ENCODE data around the gene CEACAM18. TPM values are rescaled to one million over a fixed set of nuclear protein-coding genes. Genes with fewer than 3 reads are reported as not detected.

CEACAM18 gene
- total RNA-seq, 4 donors from 2014 or later, result 2.4 to 4.4 (median 2.5) TPM

GRCh38 chr19:51470966-51471365, 7.4 kb upstream of the CEACAM18 start:
- peak in 1 of 3 donors; percentile 11 for DNase-seq
- H3K4me1 ChIP-seq, result peaks cover 0 to 9% (median 0%) of the 10 kb centered on the region in 4 donors
- TF ChIP-seq, protein P1, sequence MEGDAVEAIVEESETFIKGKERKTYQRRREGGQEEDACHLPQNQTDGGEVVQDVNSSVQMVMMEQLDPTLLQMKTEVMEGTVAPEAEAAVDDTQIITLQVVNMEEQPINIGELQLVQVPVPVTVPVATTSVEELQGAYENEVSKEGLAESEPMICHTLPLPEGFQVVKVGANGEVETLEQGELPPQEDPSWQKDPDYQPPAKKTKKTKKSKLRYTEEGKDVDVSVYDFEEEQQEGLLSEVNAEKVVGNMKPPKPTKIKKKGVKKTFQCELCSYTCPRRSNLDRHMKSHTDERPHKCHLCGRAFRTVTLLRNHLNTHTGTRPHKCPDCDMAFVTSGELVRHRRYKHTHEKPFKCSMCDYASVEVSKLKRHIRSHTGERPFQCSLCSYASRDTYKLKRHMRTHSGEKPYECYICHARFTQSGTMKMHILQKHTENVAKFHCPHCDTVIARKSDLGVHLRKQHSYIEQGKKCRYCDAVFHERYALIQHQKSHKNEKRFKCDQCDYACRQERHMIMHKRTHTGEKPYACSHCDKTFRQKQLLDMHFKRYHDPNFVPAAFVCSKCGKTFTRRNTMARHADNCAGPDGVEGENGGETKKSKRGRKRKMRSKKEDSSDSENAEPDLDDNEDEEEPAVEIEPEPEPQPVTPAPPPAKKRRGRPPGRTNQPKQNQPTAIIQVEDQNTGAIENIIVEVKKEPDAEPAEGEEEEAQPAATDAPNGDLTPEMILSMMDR (IDR thresholded peaks at IDR 0.05), result no peak
- TF ChIP-seq POLR2A (IDR thresholded peaks at IDR 0.05), result no peak
- H3K4me3 ChIP-seq, result no peak overlapping the region
- no peaks in the 10 kb centered on the region for H3K36me3 ChIP-seq
- no peak overlapping the region for H3K27ac ChIP-seq
- no peaks in the 10 kb centered on the region for H3K27me3 ChIP-seq
- no peaks in the 10 kb centered on the region for H3K9me3 ChIP-seq

GRCh38 chr19:51471527-51471926, 6.8 kb upstream of the CEACAM18 start:
- Histone ChIP-seq H3K27ac (no peak overlapping the region), H3K4me3 (no peak overlapping the region), H3K36me3 (no peaks in the 10 kb centered on the region), H3K27me3 (no peaks in the 10 kb centered on the region), H3K9me3 (no peaks in the 10 kb centered on the region), H3K4me1 (peaks cover 0 to 9% (median 0%) of the 10 kb centered on the region in 4 donors)
- TF ChIP-seq POLR2A (IDR thresholded peaks at IDR 0.05), result no peak
- TF ChIP-seq, protein P1 (IDR thresholded peaks at IDR 0.05), result no peak
- no peak for DNase-seq

DNA sequence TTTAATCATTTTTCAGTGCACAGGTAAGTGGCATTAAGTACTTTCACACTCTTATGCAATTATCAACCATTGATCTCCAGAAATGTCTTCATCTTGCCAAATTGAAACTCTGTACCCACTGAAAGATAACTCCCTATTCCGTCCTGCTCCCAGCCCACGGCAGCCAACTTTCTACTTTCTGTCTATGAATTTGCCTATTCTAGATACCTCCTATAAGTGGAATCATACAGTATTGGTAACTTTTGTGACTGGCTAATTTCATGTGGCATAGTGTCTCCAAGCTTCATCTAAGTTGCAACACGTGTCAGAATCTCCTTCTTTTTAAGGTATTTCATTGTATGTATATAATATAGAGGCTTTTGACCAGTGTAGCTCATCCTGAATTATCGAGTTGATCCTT, 5.7 kb upstream of the CEACAM18 start:
- Histone ChIP-seq H3K27ac (peak overlapping the region in 2 of 4 donors; percentile 78 to 86), H3K4me1 (peaks cover 0 to 9% (median 0%) of the 10 kb centered on the region in 4 donors), H3K9me3 (no peaks in the 10 kb centered on the region), H3K36me3 (no peaks in the 10 kb centered on the region), H3K4me3 (no peak overlapping the region), H3K27me3 (no peaks in the 10 kb centered on the region)
- DNase-seq, result peak in 1 of 3 donors; percentile 18
- TF ChIP-seq POLR2A (IDR thresholded peaks at IDR 0.05), result no peak

GRCh38 chr19:51473009-51473707, 5.2 kb upstream of the CEACAM18 start:
- H3K36me3 ChIP-seq, result no peaks in the 10 kb centered on the region
- DNase-seq, result peak; percentile 75 to 95 (median 89)
- TF ChIP-seq, protein P1 (IDR thresholded peaks at IDR 0.05), result peak; percentile 75 to 91 (median 86)
- peak; percentile 30 to 67 for TF ChIP-seq POLR2A (IDR thresholded peaks at IDR 0.05)

GRCh38 chr19:51476164-51476563, 2.2 kb upstream of the CEACAM18 start:
- H3K36me3 ChIP-seq, result no peaks in the 10 kb centered on the region
- peak overlapping the region in 2 of 4 donors; percentile 78 to 87 for H3K27ac ChIP-seq
- no peak for DNase-seq
- TF ChIP-seq POLR2A (IDR thresholded peaks at IDR 0.05), result no peak
- TF ChIP-seq, protein P1 (IDR thresholded peaks at IDR 0.05), result no peak
- H3K27me3 ChIP-seq, result no peaks in the 10 kb centered on the region
- H3K9me3 ChIP-seq, result no peaks in the 10 kb centered on the region
- H3K4me1 ChIP-seq, result peaks cover 0 to 9% (median 0%) of the 10 kb centered on the region in 4 donors
- no peak overlapping the region for H3K4me3 ChIP-seq

More at GRCh38 chr19:51473009-51473707, 5.2 kb upstream of the CEACAM18 start:
- Histone ChIP-seq H3K27ac (peak overlapping the region in 3 of 4 donors; percentile 47 to 86 (median 78)), H3K4me3 (peak overlapping the region in 1 of 4 donors; percentile 10), H3K27me3 (no peaks in the 10 kb centered on the region), H3K4me1 (peaks cover 0 to 9% (median 0%) of the 10 kb centered on the region in 4 donors), H3K9me3 (no peaks in the 10 kb centered on the region)

- H3K4me3 ChIP-seq, result no peak overlapping the region
- H3K36me3 ChIP-seq, result no peaks in the 10 kb centered on the region
- peak overlapping the region in 3 of 4 donors; percentile 46 to 92 (median 86) for H3K27ac ChIP-seq
- no peaks in the 10 kb centered on the region for H3K9me3 ChIP-seq
- no peak for DNase-seq
- H3K27me3 ChIP-seq, result no peaks in the 10 kb centered on the region
- TF ChIP-seq POLR2A (IDR thresholded peaks at IDR 0.05), result no peak
- TF ChIP-seq, protein P1 (IDR thresholded peaks at IDR 0.05), result no peak
- H3K4me1 ChIP-seq, result peaks cover 0 to 9% (median 0%) of the 10 kb centered on the region in 4 donors
These were observed 995 bp upstream of the CEACAM18 start for GRCh38 chr19:51477344-51477743.

Measured in Peyer's patch (tissue), 4 donors.